ENCODE results near the gene SARDH. TPM values are rescaled to one million over a fixed set of nuclear protein-coding genes. Genes with fewer than 3 reads are reported as not detected.

SARDH gene
- total RNA-seq, 4 donors from 2014 or later: 0.39 to 2.9 (median 0.51) TPM

DNA sequence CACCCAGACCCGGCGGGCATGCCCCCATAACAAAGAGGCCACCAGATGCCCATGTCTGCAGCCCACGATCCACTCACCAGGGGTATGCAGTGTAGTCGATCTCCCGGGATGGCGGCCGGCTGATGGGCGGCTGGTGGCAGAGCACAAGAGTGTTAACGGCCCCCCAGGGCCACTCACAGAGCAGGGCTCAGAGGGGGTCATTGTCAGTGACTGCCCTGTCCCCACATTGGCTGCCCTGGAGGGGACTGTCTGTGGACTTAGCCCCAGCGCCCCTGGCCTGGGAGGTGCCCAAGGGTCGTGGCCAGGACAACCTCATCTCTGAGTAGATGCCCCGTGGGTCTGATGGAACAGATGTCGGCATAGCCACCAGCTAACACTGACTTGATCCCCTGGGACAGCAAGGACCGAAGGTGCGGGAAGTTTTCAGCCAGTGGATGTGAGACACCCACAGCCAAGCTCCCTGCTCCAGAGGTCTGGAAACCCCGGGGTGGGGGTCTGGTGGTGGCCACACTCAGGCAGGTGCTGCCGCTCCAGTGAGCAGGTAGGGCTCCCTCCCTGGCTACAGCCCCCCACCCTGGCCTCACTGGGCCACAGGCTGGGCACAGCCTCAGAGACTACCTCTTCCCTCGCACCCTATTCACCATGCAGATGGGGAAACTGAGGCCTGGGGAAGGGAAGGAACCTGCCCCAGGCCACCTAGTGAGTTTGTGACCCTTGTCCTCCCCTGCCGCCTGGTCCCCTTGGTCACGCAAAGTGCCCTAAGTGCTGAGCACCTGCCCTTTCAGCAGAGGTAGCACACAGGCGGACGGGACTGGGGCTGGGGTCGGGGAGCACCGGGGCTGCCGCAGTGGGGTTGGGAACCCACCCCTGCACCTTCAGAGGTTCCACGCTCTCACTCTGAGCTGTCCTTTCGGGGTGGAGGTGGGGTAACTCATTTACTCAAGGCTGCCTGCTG lies 38.1 kb upstream of the SARDH start:
- Histone ChIP-seq H3K4me1 (peaks cover 4 to 8% (median 7%) of the 10 kb centered on the region in 4 donors), H3K9me3 (peaks cover 0 to 8% (median 3%) of the 10 kb centered on the region in 4 donors), H3K4me3 (no peak overlapping the region), H3K36me3 (peaks cover 10 to 92% (median 57%) of the 10 kb centered on the region in 4 donors), H3K27me3 (no peaks in the 10 kb centered on the region), H3K27ac (replicated peaks in 1 of 4) (no peak overlapping the region)
- 92% methylated on average over 15 of the region's 27 CpGs for WGBS
- no peak for TF ChIP-seq EP300 (IDR thresholded peaks at IDR 0.05)
- TF ChIP-seq POLR2A (IDR thresholded peaks at IDR 0.05; ENCODE audit: low read depth): no peak
- TF ChIP-seq, protein P1, sequence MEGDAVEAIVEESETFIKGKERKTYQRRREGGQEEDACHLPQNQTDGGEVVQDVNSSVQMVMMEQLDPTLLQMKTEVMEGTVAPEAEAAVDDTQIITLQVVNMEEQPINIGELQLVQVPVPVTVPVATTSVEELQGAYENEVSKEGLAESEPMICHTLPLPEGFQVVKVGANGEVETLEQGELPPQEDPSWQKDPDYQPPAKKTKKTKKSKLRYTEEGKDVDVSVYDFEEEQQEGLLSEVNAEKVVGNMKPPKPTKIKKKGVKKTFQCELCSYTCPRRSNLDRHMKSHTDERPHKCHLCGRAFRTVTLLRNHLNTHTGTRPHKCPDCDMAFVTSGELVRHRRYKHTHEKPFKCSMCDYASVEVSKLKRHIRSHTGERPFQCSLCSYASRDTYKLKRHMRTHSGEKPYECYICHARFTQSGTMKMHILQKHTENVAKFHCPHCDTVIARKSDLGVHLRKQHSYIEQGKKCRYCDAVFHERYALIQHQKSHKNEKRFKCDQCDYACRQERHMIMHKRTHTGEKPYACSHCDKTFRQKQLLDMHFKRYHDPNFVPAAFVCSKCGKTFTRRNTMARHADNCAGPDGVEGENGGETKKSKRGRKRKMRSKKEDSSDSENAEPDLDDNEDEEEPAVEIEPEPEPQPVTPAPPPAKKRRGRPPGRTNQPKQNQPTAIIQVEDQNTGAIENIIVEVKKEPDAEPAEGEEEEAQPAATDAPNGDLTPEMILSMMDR (IDR thresholded peaks at IDR 0.05): no peak
- TF ChIP-seq POLR2AphosphoS5 (IDR thresholded peaks at IDR 0.05): no peak
- intact Hi-C loops (cut with DNase I): no loop called here
- DNase-seq (ENCODE audit: extremely low spot score): no peak

DNA sequence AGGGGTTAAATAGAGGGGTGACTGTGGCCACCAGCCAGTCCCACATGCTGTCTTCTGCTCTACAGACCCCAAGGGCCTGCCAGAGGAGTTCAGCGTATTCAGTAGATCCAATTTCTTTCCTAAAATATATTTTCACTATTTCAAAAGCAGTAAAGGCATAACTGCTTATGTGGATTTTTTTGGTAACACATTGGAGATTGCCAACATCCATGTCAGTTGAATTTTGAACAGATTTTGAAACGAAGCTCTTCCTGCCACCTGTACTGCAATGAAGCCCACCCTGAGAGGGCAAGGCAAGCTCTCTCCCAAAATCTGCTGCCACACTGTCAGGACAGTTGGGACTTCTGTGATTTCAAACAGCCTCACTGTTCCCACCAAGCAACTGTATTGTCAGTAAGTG lies 37.1 kb upstream of the SARDH start:
- WGBS: 94% methylated on average over 2 of the region's 2 CpGs
- Histone ChIP-seq H3K27me3 (no peaks in the 10 kb centered on the region), H3K9me3 (peaks cover 0 to 8% (median 3%) of the 10 kb centered on the region in 4 donors), H3K4me1 (peaks cover 4 to 8% (median 7%) of the 10 kb centered on the region in 4 donors), H3K27ac (replicated peaks in 1 of 4) (no peak overlapping the region), H3K4me3 (no peak overlapping the region), H3K36me3 (peaks cover 10 to 90% (median 58%) of the 10 kb centered on the region in 4 donors)
- TF ChIP-seq POLR2A (IDR thresholded peaks at IDR 0.05; ENCODE audit: low read depth): no peak
- no peak for TF ChIP-seq EP300 (IDR thresholded peaks at IDR 0.05)
- no peak for TF ChIP-seq POLR2AphosphoS5 (IDR thresholded peaks at IDR 0.05)
- TF ChIP-seq, protein P1 (IDR thresholded peaks at IDR 0.05): no peak
- DNase-seq (ENCODE audit: extremely low spot score): no peak
- intact Hi-C loops (cut with DNase I): no loop called here

DNA sequence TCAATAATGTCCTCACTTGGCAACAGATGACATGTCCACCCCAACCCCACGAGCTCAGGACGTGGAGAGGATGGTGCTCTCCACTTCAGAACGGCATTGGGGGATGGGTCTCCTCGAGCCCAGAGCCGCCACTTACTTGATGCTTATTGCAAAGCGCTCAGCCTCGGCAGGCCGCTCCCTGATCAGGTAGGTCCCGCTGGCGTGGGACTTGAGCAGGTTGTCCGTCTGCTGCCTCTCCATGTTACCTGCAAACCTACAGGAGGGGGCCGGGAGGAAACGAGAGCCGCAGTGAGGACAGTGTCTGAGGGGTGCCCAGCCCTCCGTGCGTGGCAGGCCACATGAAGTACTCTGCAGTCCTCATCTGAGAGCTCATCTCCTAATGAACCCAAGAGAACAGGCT lies 36.6 kb upstream of the SARDH start:
- WGBS: 90% methylated on average over 16 of the region's 16 CpGs
- Histone ChIP-seq H3K4me1 (peaks cover 4 to 8% (median 7%) of the 10 kb centered on the region in 4 donors), H3K27ac (replicated peaks in 1 of 4) (no peak overlapping the region), H3K27me3 (no peaks in the 10 kb centered on the region), H3K36me3 (peaks cover 10 to 93% (median 61%) of the 10 kb centered on the region in 4 donors), H3K9me3 (peaks cover 0 to 8% (median 3%) of the 10 kb centered on the region in 4 donors), H3K4me3 (no peak overlapping the region)
- TF ChIP-seq, protein P1 (IDR thresholded peaks at IDR 0.05): no peak
- TF ChIP-seq EP300 (IDR thresholded peaks at IDR 0.05) (no peak), POLR2A (IDR thresholded peaks at IDR 0.05; ENCODE audit: low read depth) (no peak), POLR2AphosphoS5 (IDR thresholded peaks at IDR 0.05) (no peak)
- DNase-seq (ENCODE audit: extremely low spot score): no peak
- intact Hi-C loops (cut with DNase I): no loop called here

DNA sequence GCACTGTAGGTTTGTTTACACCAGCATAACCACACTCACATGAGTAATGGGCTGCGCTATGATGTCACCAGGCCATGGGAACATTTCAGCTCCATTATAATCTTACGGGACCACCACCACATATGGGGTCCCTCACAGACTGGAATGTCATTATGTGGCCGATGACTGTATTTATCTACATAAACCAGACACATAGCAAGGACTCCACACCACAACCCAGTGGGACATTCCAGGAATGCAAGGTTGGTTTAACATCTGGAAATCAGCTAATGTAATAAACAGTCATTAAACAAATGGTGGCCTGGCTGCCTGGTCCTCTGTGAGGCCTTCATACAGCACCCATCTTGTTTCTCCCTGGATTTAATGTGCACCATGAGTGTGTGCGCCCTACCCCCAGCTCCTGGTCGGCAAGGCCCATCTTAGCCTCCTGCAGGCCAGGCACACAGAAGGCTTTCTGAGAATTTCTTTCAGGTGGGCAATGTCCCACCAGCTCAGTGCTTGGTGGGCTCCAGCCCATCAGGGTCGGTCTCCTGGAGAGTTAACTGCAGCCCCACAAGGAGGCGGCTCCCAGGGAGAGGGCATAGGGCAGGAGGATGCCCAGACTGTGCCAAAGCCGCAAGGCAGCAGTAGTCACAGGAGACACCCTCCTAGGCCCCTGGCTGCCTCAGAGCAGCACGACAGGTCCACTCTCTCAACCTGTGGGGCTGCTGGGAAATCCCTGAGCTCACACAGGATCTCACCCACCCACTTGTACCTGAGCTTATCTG lies 35.9 kb upstream of the SARDH start:
- Histone ChIP-seq H3K27me3 (no peaks in the 10 kb centered on the region), H3K36me3 (peaks cover 6 to 93% (median 62%) of the 10 kb centered on the region in 4 donors), H3K4me3 (no peak overlapping the region), H3K9me3 (peaks cover 0 to 8% (median 3%) of the 10 kb centered on the region in 4 donors), H3K27ac (replicated peaks in 1 of 4) (no peak overlapping the region), H3K4me1 (peaks cover 4 to 8% (median 7%) of the 10 kb centered on the region in 4 donors)
- TF ChIP-seq EP300 (IDR thresholded peaks at IDR 0.05) (no peak), POLR2AphosphoS5 (IDR thresholded peaks at IDR 0.05) (no peak), POLR2A (IDR thresholded peaks at IDR 0.05; ENCODE audit: low read depth) (no peak)
- TF ChIP-seq, protein P1 (IDR thresholded peaks at IDR 0.05): no peak
- intact Hi-C loops (cut with DNase I): no loop called here
- 97% methylated on average over 7 of the region's 9 CpGs for WGBS
- no peak for DNase-seq (ENCODE audit: extremely low spot score)

Data from esophagus muscularis mucosa (tissue), 4 donors.